GM19372 (cell line): ENCODE data around the gene NCAN.

ENCODE experiments used
- ATAC-seq: cut with Tn5 transposase; IDR thresholded peaks from one replicate; pipeline ENCODE4 v1.9.1; 2021; ENCODE audit warnings: mild to moderate bottlenecking, low read depth, moderate library complexity; ENCODE audit not compliant: unreplicated experiment

NCAN gene

GRCh38 chr19:19279062-19279612 is 67.4 kb downstream of the NCAN start:
- ATAC-seq = no peak

GRCh38 chr19:19279853-19280252 is 68.1 kb downstream of the NCAN start:
- no peak for ATAC-seq

- no peak for ATAC-seq
Measured at GRCh38 chr19:19280561-19280960, 68.8 kb downstream of the NCAN start.

- no peak for ATAC-seq
Measured at GRCh38 chr19:19285686-19286085, 73.9 kb downstream of the NCAN start.

DNA sequence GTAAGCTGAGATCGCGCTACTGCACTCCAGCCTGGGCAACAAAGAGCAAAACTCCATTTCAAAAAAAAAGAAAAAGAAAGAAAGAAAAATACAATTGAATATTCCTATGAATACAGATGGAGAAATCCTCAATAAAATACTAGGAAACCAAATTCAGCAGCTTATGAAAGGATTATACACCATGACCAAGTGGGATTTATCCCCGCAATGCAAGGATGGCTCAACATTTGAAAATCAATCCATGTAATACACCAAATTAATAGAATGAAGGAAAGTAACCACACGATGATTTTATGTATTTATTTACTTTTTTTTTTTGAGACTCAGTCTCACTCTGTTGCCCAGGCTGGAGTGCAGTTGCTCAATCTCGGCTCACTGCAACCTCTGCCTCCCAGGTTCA is 80.8 kb downstream of the NCAN start:
- ATAC-seq = no peak

DNA sequence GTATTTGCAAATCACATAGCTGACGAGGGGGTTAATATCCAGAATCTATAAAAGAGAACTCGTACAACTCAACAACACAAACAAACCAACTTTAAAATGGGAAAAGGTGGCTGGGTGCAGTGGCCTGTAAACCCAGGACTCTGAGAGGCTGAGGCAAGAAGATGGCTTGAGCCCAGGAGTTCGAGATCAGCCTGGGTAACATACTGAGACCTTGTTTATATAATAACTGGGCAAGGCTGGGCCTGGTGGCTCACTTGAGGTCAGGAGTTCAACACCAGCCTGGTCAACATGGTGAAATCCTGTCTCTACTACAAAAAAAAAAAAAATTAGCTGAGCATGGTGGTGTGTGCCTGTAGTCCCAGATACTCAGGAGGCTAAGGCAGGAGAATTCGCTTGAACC is 83.2 kb downstream of the NCAN start:
- ATAC-seq = no peak

DNA sequence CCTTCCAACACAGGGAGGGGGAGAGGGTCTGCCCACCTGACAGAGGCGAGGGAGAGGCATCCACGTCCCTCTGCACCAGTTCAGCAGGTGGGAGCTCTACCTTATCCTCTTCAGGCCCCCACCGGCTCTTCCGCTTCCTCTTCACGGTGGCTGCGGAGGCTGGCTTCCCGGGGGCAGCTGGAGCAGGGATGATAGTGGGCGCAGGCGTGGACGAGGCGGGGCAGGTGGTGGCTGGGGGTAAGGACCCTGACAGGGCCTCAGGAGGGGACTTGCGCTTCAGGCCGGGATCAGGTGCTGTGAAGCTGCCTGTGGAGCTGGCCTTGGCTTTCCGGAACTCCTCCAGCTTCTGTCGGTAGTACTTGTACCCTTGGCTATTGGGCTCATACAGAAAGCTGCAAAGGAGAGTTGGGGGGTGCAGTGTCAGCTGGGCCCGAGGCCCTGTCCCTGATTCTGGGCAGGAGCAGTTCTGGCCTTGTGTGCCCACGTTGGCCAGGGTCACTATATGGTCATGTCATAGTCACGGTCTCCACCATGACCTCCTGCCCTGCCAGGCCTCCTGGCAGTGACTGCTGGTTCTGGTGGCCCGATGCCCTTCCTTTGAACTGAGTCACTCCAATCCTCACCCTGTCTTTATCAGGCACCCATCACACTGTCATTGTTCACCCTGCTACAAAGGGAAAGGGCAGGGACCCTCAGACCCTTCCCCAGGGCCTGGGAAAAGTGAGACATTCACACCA is 85.4 kb downstream of the NCAN start:
- no peak for ATAC-seq

- ATAC-seq = no peak
Measured at GRCh38 chr19:19297759-19298158, 86.0 kb downstream of the NCAN start.

GRCh38 chr19:19300613-19301012 is 88.9 kb downstream of the NCAN start:
- ATAC-seq = no peak
